HepG2 (cell line): ENCODE data around the gene SLC7A10. TPM values are rescaled to one million over a fixed set of nuclear protein-coding genes. Genes with fewer than 3 reads are reported as not detected.
A peak's percentile ranks its signal among the peaks of the same experiment; 100 is the strongest.

Source experiments
- ARHGAP35 ChIP-seq: sonication (generic); formaldehyde crosslinking; IDR thresholded peaks from 2 replicates; pipeline ENCODE4 v1.9.0; 2022; ENCODE audit warnings: mild to moderate bottlenecking, inconsistent platforms, moderate library complexity, missing genetic modification reagents, borderline replicate concordance
- ATF7 ChIP-seq, 2 experiments: fragments of 450-650 bp in 1 of 2; sonication (generic) in 1 of 2; formaldehyde crosslinking in 1 of 2; IDR thresholded peaks; 2 replicates each; pipeline versions ENCODE4 v1.4.0 to v1.6.1; 2016 to 2020; ENCODE audit warnings: antibody characterized with exemption in 1 of 2, mild to moderate bottlenecking in 1 of 2, missing genetic modification reagents in 1 of 2
- CSRNP1 ChIP-seq: sonication (generic); formaldehyde crosslinking; IDR thresholded peaks from 2 replicates; pipeline ENCODE4 v1.8.1; 2023; ENCODE audit warnings: mild to moderate bottlenecking, missing genetic modification reagents
- ELF1 ChIP-seq: sonication (generic); formaldehyde crosslinking; IDR thresholded peaks from 2 replicates; pipeline ENCODE4 v1.4.0; 2020; ENCODE audit warnings: missing genetic modification reagents
- ETV5 ChIP-seq: IDR thresholded peaks from 2 replicates; pipeline ENCODE4 v1.6.1; 2018; ENCODE audit warnings: missing biosample characterization, missing genetic modification reagents, inconsistent platforms, borderline replicate concordance
- FIP1L1 ChIP-seq: fragments of 200-400 bp; formaldehyde crosslinking; IDR thresholded peaks from 2 replicates; pipeline ENCODE4 v1.6.1; 2018; ENCODE audit warnings: low read depth, mild to moderate bottlenecking, low read length, moderate library complexity, borderline replicate concordance; ENCODE audit not compliant: insufficient read depth
- FOSL1 ChIP-seq: sonication (generic); formaldehyde crosslinking; IDR thresholded peaks from 2 replicates; pipeline ENCODE4 v1.9.0; 2021; ENCODE audit warnings: missing genetic modification reagents, borderline replicate concordance
- FOSL2 ChIP-seq: sonication (generic); formaldehyde crosslinking; IDR thresholded peaks from 2 replicates; pipeline ENCODE4 v1.4.0; 2020; ENCODE audit warnings: missing genetic modification reagents
- GATA4 ChIP-seq: sonication (generic); IDR thresholded peaks from 2 replicates; pipeline ENCODE4 v1.6.1; 2016; ENCODE audit warnings: antibody characterized with exemption, low read depth, borderline replicate concordance
- HDAC1 ChIP-seq: sonication (generic); formaldehyde crosslinking; IDR thresholded peaks from 2 replicates; pipeline ENCODE4 v1.5.1; 2020; ENCODE audit warnings: mild to moderate bottlenecking, missing genetic modification reagents
- MAFG ChIP-seq: sonication (generic); formaldehyde crosslinking; IDR thresholded peaks from 2 replicates; pipeline ENCODE4 v1.5.1; 2020; ENCODE audit warnings: mild to moderate bottlenecking, missing genetic modification reagents
- MLX ChIP-seq: IDR thresholded peaks from 2 replicates; pipeline ENCODE4 v1.6.1; 2016
- NFE2 ChIP-seq: sonication (generic); formaldehyde crosslinking; IDR thresholded peaks from 2 replicates; pipeline ENCODE4 v1.4.0; 2020; ENCODE audit warnings: missing genetic modification reagents
- RBFOX2 ChIP-seq: fragments of 200-400 bp; formaldehyde crosslinking; IDR thresholded peaks from 2 replicates; pipeline ENCODE4 v1.6.1; 2017; ENCODE audit warnings: low read depth, mild to moderate bottlenecking, low read length
- RBM39 ChIP-seq: fragments of 200-400 bp; formaldehyde crosslinking; IDR thresholded peaks from one replicate; pipeline ENCODE4 v1.6.1; 2018; ENCODE audit warnings: antibody characterized with exemption, mild to moderate bottlenecking, low read depth, low read length; ENCODE audit not compliant: poor library complexity, severe bottlenecking
- THAP8 ChIP-seq: sonication (generic); formaldehyde crosslinking; IDR thresholded peaks from 2 replicates; pipeline ENCODE4 v1.5.1; 2020; ENCODE audit warnings: missing genetic modification reagents, mild to moderate bottlenecking, borderline replicate concordance
- TMF1 ChIP-seq: sonication (generic); formaldehyde crosslinking; IDR thresholded peaks from 2 replicates; pipeline ENCODE4 v1.8.1; 2022; ENCODE audit warnings: low read depth, missing genetic modification reagents
- U2AF2 ChIP-seq: fragments of 200-400 bp; formaldehyde crosslinking; IDR thresholded peaks from 2 replicates; pipeline ENCODE4 v1.6.1; 2017; ENCODE audit warnings: low read depth, mild to moderate bottlenecking, low read length
- YEATS2 ChIP-seq: sonication (generic); formaldehyde crosslinking; IDR thresholded peaks from 2 replicates; pipeline ENCODE4 v1.4.0; 2020; ENCODE audit warnings: missing genetic modification reagents, borderline replicate concordance
- ZBTB21 ChIP-seq: sonication (generic); formaldehyde crosslinking; IDR thresholded peaks from 2 replicates; pipeline ENCODE4 v1.4.0; 2020; ENCODE audit warnings: missing genetic modification reagents
- ZBTB3 ChIP-seq: sonication (generic); formaldehyde crosslinking; IDR thresholded peaks from 2 replicates; pipeline ENCODE4 v1.4.0; 2020; ENCODE audit warnings: low read depth, mild to moderate bottlenecking, moderate library complexity, missing genetic modification reagents, borderline replicate concordance
- ZNF232 ChIP-seq: sonication (generic); formaldehyde crosslinking; IDR thresholded peaks from 2 replicates; pipeline ENCODE4 v1.4.0; 2020; ENCODE audit warnings: missing genetic modification reagents, borderline replicate concordance
- ZNF329 ChIP-seq: sonication (generic); formaldehyde crosslinking; IDR thresholded peaks from 2 replicates; pipeline ENCODE4 v1.9.0; 2021; ENCODE audit warnings: low read depth, mild to moderate bottlenecking, missing genetic modification reagents
- ZNF354B ChIP-seq: sonication (generic); formaldehyde crosslinking; IDR thresholded peaks from 2 replicates; pipeline ENCODE4 v1.8.0; 2022; ENCODE audit warnings: mild to moderate bottlenecking, missing genetic modification reagents
- ZNF383 ChIP-seq: sonication (generic); formaldehyde crosslinking; IDR thresholded peaks from 2 replicates; pipeline ENCODE4 v1.4.0; 2020; ENCODE audit warnings: missing genetic modification reagents, mild to moderate bottlenecking, borderline replicate concordance
- ZNF564 ChIP-seq: sonication (generic); formaldehyde crosslinking; IDR thresholded peaks from 2 replicates; pipeline ENCODE4 v1.8.1; 2023; ENCODE audit warnings: mild to moderate bottlenecking, missing genetic modification reagents
- ZNF615 ChIP-seq: sonication (generic); formaldehyde crosslinking; IDR thresholded peaks from 2 replicates; pipeline ENCODE4 v1.5.0; 2020; ENCODE audit warnings: mild to moderate bottlenecking, missing genetic modification reagents, borderline replicate concordance
- ZNF766 ChIP-seq: sonication (generic); formaldehyde crosslinking; IDR thresholded peaks from 2 replicates; pipeline ENCODE4 v1.5.0; 2020; ENCODE audit warnings: missing genetic modification reagents, borderline replicate concordance
- ZNF780A ChIP-seq: sonication (generic); formaldehyde crosslinking; IDR thresholded peaks from 2 replicates; pipeline ENCODE4 v1.8.0; 2022; ENCODE audit warnings: mild to moderate bottlenecking, missing genetic modification reagents, moderate library complexity
- ZNF792 ChIP-seq: IDR thresholded peaks from 2 replicates; pipeline ENCODE4 v1.6.1; 2016
- ZSCAN22 ChIP-seq: sonication (generic); formaldehyde crosslinking; IDR thresholded peaks from 2 replicates; pipeline ENCODE4 v1.4.0; 2020; ENCODE audit warnings: mild to moderate bottlenecking, missing genetic modification reagents
- polyA plus RNA-seq, 8 experiments: library from polyadenylated mRNA; depleted of rRNA in 3 of 8; stranded (reverse) in 7 of 8; unstranded in 1 of 8; fragments of >200 nt; fragmentation: Illumina TruSeq in 4 of 8; extraction: Trizol in 4 of 8; gene quantifications; 2 replicates each; pipeline versions ENCODE4 v1.2.1 to v1.2.3, GENCODE V29; 2011 to 2016; ENCODE audit warnings: low read depth in 4 of 8, missing spikeins in 1 of 8, mixed read lengths in 1 of 8; ENCODE audit not compliant: insufficient read depth in 1 of 8
- total RNA-seq, 5 experiments: library from RNA; depleted of rRNA; stranded (reverse); fragments of >200 nt; fragmentation: Illumina TruSeq; extraction: Trizol; gene quantifications; 2 replicates each; pipeline ENCODE4 v1.2.3, GENCODE V29; 2016; ENCODE audit warnings: low read depth in 1 of 5

SLC7A10 gene
- total and polyA plus RNA-seq, 2 of the 13 experiments (the other 11 are each of a cell fraction or from before 2014, with no cell fraction given): 1.1 to 2.2 TPM

GRCh38 chr19:33241091-33241529, 15.5 kb upstream of the SLC7A10 start (continued):
- no peak for TF ChIP-seq CSRNP1 (CRISPR knock-in tag)
- TF ChIP-seq ETV5 (CRISPR knock-in tag): peak; percentile 32; the same call in 1 of the 2 replicates
- no peak for TF ChIP-seq ZBTB21 (CRISPR knock-in tag)
- no peak for TF ChIP-seq ZNF766 (CRISPR knock-in tag)
- TF ChIP-seq MLX: no peak
- TF ChIP-seq RBM39: no peak
- TF ChIP-seq ZSCAN22 (CRISPR knock-in tag): no peak
- TF ChIP-seq ZNF232 (CRISPR knock-in tag): peak; percentile 22; the same call in 1 of the 2 replicates
- TF ChIP-seq ZNF354B (CRISPR knock-in tag): no peak
- peak; percentile 9; the same call in 1 of the 2 replicates for TF ChIP-seq FOSL2 (CRISPR knock-in tag)
- no peak for TF ChIP-seq HDAC1 (CRISPR knock-in tag)
- TF ChIP-seq NFE2: no peak
- no peak for TF ChIP-seq ZNF615 (CRISPR knock-in tag)
- no peak for TF ChIP-seq FOSL1 (CRISPR knock-in tag)
- TF ChIP-seq ZNF792 (CRISPR knock-in tag): no peak
- no peak for TF ChIP-seq MAFG (CRISPR knock-in tag)
- TF ChIP-seq YEATS2 (CRISPR knock-in tag): no peak
- TF ChIP-seq TMF1 (CRISPR knock-in tag): no peak
- no peak for TF ChIP-seq ATF7 (IDR thresholded peaks at IDR 0.05)
- TF ChIP-seq ATF7 (CRISPR knock-in tag; IDR thresholded peaks at IDR 0.05): no peak; the same call in 1 of the 2 replicates
- no peak for TF ChIP-seq ZNF564 (CRISPR knock-in tag)
- no peak; the same call in 1 of the 2 replicates for TF ChIP-seq THAP8 (CRISPR knock-in tag)
- no peak; the same call in 1 of the 2 replicates for TF ChIP-seq ELF1 (CRISPR knock-in tag)
- TF ChIP-seq ZNF780A: no peak
- TF ChIP-seq ZNF383 (CRISPR knock-in tag): no peak
- TF ChIP-seq FIP1L1: no peak
- no peak for TF ChIP-seq ARHGAP35
- TF ChIP-seq RBFOX2: no peak; the same call in 1 of the 2 replicates
- TF ChIP-seq ZBTB3 (CRISPR knock-in tag): no peak
- no peak for TF ChIP-seq ZNF329 (CRISPR knock-in tag)
- no peak for TF ChIP-seq GATA4
- no peak for TF ChIP-seq U2AF2
